ENCODE measurements around the gene SLC35F1. TPM values are rescaled to one million over a fixed set of nuclear protein-coding genes. Genes with fewer than 3 reads are reported as not detected.

SLC35F1 gene
- total and polyA plus RNA-seq, 2 donors (not counting 1 experiment from before 2014, with no cell fraction given), result 0.09 to 0.17 TPM

GRCh38 chr6:118161343-118161742, 254.3 kb downstream of the SLC35F1 start:
- H3K27ac ChIP-seq (ENCODE audit: insufficient read depth, low read length), result no peak overlapping the region
- H3K79me2 ChIP-seq (ENCODE audit: control insufficient read depth, insufficient read depth, low read length), result no peaks in the 10 kb centered on the region
- H3K9ac ChIP-seq (ENCODE audit: insufficient read depth, low read length), result no peak overlapping the region
- H3K4me3 ChIP-seq (replicated peaks in 1 of 4; ENCODE audit: control extremely low read depth in 1 of 4, insufficient read depth in 1 of 4, low read depth in 3 of 4, low read length in 4 of 4), result no peak overlapping the region
- H2AFZ ChIP-seq (ENCODE audit: low read length), result no peak overlapping the region
- no peaks in the 10 kb centered on the region for H3K4me1 ChIP-seq (ENCODE audit: control insufficient read depth, extremely low read depth, insufficient read depth, low read length)
- no peaks in the 10 kb centered on the region for H4K20me1 ChIP-seq (ENCODE audit: control insufficient read depth, extremely low read depth, insufficient read depth, low read length)
- no peaks in the 10 kb centered on the region for H3K36me3 ChIP-seq (ENCODE audit: control insufficient read depth, insufficient read depth, low read length)
- H3K9me3 ChIP-seq (ENCODE audit: control insufficient read depth, insufficient read depth, low read depth, low read length), result no peaks in the 10 kb centered on the region
- TF ChIP-seq CTCF (conservative IDR thresholded peaks at IDR 0.05 in 1 of 2, IDR thresholded peaks at IDR 0.05 in 1 of 2; ENCODE audit: low read depth in 1 of 2, low read length in 2 of 2), result no peak
- TF ChIP-seq EZH2 (IDR thresholded peaks at IDR 0.05; ENCODE audit: low read length, missing control alignments), result no peak
- DNase-seq (ENCODE audit: low read depth in 2 of 2), result no peak
- H3K27me3 ChIP-seq (ENCODE audit: control insufficient read depth, insufficient read depth, low read length), result no peaks in the 10 kb centered on the region
- no peak overlapping the region for H3K4me2 ChIP-seq (ENCODE audit: extremely low read depth, insufficient read depth, low read length)

GRCh38 chr6:118163542-118163941, 256.5 kb downstream of the SLC35F1 start:
- Histone ChIP-seq H3K9ac (ENCODE audit: insufficient read depth, low read length) (no peak overlapping the region), H4K20me1 (ENCODE audit: control insufficient read depth, extremely low read depth, insufficient read depth, low read length) (no peaks in the 10 kb centered on the region), H3K36me3 (ENCODE audit: control insufficient read depth, insufficient read depth, low read length) (no peaks in the 10 kb centered on the region), H3K4me1 (ENCODE audit: control insufficient read depth, extremely low read depth, insufficient read depth, low read length) (no peaks in the 10 kb centered on the region), H3K27ac (ENCODE audit: insufficient read depth, low read length) (no peak overlapping the region), H3K27me3 (ENCODE audit: control insufficient read depth, insufficient read depth, low read length) (no peaks in the 10 kb centered on the region), H3K79me2 (ENCODE audit: control insufficient read depth, insufficient read depth, low read length) (no peaks in the 10 kb centered on the region), H3K4me2 (ENCODE audit: extremely low read depth, insufficient read depth, low read length) (no peak overlapping the region), H3K4me3 (replicated peaks in 1 of 4; ENCODE audit: control extremely low read depth in 1 of 4, insufficient read depth in 1 of 4, low read depth in 3 of 4, low read length in 4 of 4) (no peak overlapping the region), H3K9me3 (ENCODE audit: control insufficient read depth, insufficient read depth, low read depth, low read length) (no peaks in the 10 kb centered on the region), H2AFZ (ENCODE audit: low read length) (no peak overlapping the region)
- TF ChIP-seq CTCF (conservative IDR thresholded peaks at IDR 0.05 in 1 of 2, IDR thresholded peaks at IDR 0.05 in 1 of 2; ENCODE audit: low read depth in 1 of 2, low read length in 2 of 2), result no peak
- no peak for TF ChIP-seq EZH2 (IDR thresholded peaks at IDR 0.05; ENCODE audit: low read length, missing control alignments)
- DNase-seq (ENCODE audit: low read depth in 2 of 2), result no peak

- no peak overlapping the region for H3K4me3 ChIP-seq (replicated peaks in 1 of 4; ENCODE audit: control extremely low read depth in 1 of 4, insufficient read depth in 1 of 4, low read depth in 3 of 4, low read length in 4 of 4)
- H3K27ac ChIP-seq (ENCODE audit: insufficient read depth, low read length), result no peak overlapping the region
- H4K20me1 ChIP-seq (ENCODE audit: control insufficient read depth, extremely low read depth, insufficient read depth, low read length), result no peaks in the 10 kb centered on the region
- no peaks in the 10 kb centered on the region for H3K79me2 ChIP-seq (ENCODE audit: control insufficient read depth, insufficient read depth, low read length)
- H3K36me3 ChIP-seq (ENCODE audit: control insufficient read depth, insufficient read depth, low read length), result no peaks in the 10 kb centered on the region
- no peaks in the 10 kb centered on the region for H3K4me1 ChIP-seq (ENCODE audit: control insufficient read depth, extremely low read depth, insufficient read depth, low read length)
- H3K9me3 ChIP-seq (ENCODE audit: control insufficient read depth, insufficient read depth, low read depth, low read length), result no peaks in the 10 kb centered on the region
- TF ChIP-seq EZH2 (IDR thresholded peaks at IDR 0.05; ENCODE audit: low read length, missing control alignments) (no peak), CTCF (conservative IDR thresholded peaks at IDR 0.05 in 1 of 2, IDR thresholded peaks at IDR 0.05 in 1 of 2; ENCODE audit: low read depth in 1 of 2, low read length in 2 of 2) (no peak)
- H3K9ac ChIP-seq (ENCODE audit: insufficient read depth, low read length), result no peak overlapping the region
- no peak overlapping the region for H2AFZ ChIP-seq (ENCODE audit: low read length)
- DNase-seq (ENCODE audit: low read depth in 2 of 2), result no peak
- no peaks in the 10 kb centered on the region for H3K27me3 ChIP-seq (ENCODE audit: control insufficient read depth, insufficient read depth, low read length)
- no peak overlapping the region for H3K4me2 ChIP-seq (ENCODE audit: extremely low read depth, insufficient read depth, low read length)
These were observed 258.4 kb downstream of the SLC35F1 start for GRCh38 chr6:118165500-118165899.
